Duodenal mucosa (tissue), 2 donors: ENCODE data around the gene PRDM11.
A peak's percentile ranks its signal among the peaks of the same experiment; 100 is the strongest.

ENCODE experiments used
- H3K27ac ChIP-seq: one replicate; pipeline ENCODE4 v1.7.0; 2013; ENCODE audit warnings: low read depth, low read length
- H3K27me3 ChIP-seq, 2 donors: one replicate each; pipeline ENCODE4 v1.7.0; 2013; ENCODE audit warnings: low read length in 2 of 2, control low read depth in 1 of 2; ENCODE audit not compliant: insufficient read depth in 2 of 2, control insufficient read depth in 1 of 2
- H3K36me3 ChIP-seq, 2 donors: one replicate each; pipeline ENCODE4 v1.7.0; 2013; ENCODE audit warnings: low read length in 2 of 2, control low read depth in 1 of 2; ENCODE audit not compliant: insufficient read depth in 2 of 2, control insufficient read depth in 1 of 2
- H3K4me1 ChIP-seq, 2 donors: one replicate each; pipeline ENCODE4 v1.7.0; 2013; ENCODE audit warnings: low read length in 2 of 2, control low read depth in 1 of 2; ENCODE audit not compliant: insufficient read depth in 2 of 2, control insufficient read depth in 1 of 2
- H3K4me3 ChIP-seq, 2 donors: one replicate each; pipeline ENCODE4 v1.7.0; 2013; ENCODE audit warnings: low read length in 2 of 2, low read depth in 1 of 2
- H3K9ac ChIP-seq, 2 donors: one replicate each; pipeline ENCODE4 v1.7.0; 2013; ENCODE audit warnings: low read length in 2 of 2, low read depth in 1 of 2
- H3K9me3 ChIP-seq, 2 donors: one replicate each; pipeline ENCODE4 v1.7.0; 2013; ENCODE audit warnings: low read length in 2 of 2, control low read depth in 1 of 2; ENCODE audit not compliant: control insufficient read depth in 1 of 2

The PRDM11 gene

DNA sequence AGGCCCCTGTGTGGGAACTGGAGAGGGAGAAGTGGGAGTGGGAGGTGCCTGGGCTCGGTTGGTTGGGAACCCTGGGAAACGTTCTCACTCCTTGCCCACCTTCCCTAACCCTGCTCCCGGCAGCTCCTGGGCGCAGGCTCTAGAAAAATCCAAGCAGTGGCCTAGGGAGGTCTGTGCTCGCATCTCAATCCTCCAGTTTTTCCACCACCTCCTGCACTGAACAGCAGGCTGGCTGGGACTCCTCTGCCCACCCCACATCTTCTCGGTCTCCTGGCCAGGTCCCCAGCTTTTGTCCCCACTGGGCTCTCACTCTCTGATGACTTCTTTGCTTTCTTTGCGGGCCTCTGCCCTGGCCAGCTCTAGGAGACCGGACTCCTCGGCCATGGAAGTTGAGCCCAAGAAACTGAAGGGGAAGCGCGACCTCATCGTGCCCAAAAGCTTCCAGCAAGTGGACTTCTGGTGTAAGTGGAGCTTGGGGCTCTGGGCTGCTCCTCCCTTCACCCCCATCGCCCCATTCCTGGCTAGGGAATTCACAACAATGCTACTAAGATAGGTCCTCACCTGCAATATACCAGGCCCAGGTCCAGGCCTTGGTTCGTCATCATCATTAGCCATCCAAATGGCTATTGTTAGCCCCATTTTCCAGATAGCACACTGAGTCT is 35.6 kb downstream of the PRDM11 start:
- Histone ChIP-seq H3K36me3 (peaks cover 0 to 20% of the 10 kb centered on the region in 2 donors), H3K9ac (peak overlapping the region in 1 of 2 donors; percentile 65), H3K4me3 (no peak overlapping the region), H3K27me3 (no peaks in the 10 kb centered on the region), H3K4me1 (peaks cover 13 to 14% of the 10 kb centered on the region in 2 donors), H3K27ac (no peak overlapping the region), H3K9me3 (no peaks in the 10 kb centered on the region)

GRCh38 chr11:45182902-45183301 is 36.5 kb downstream of the PRDM11 start:
- H3K27ac ChIP-seq = no peak overlapping the region
- H3K4me1 ChIP-seq = peaks cover 13 to 14% of the 10 kb centered on the region in 2 donors
- no peak overlapping the region for H3K9ac ChIP-seq
- H3K27me3 ChIP-seq = no peaks in the 10 kb centered on the region
- H3K36me3 ChIP-seq = peaks cover 2 to 22% of the 10 kb centered on the region in 2 donors
- H3K4me3 ChIP-seq = no peak overlapping the region
- no peaks in the 10 kb centered on the region for H3K9me3 ChIP-seq

DNA sequence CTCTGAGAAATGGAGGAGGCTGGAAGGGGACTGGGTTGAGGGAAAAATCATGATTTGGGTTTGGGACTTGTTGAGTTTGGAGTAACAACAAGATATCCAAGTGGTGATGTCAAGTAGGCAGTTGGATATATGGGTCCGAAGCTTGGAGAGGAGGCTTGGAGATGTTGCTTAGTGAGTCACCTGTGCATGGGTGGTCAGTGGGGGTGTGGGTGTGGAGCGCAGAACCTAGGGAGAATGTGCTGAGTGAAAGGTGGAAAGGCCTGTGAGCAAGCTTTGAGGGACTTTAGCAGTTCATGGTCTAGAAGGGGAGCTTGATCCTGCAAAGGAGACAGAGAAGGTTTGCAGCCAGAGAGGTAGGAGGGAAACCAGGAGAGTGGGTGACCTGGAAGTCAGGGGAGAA is 38.2 kb downstream of the PRDM11 start:
- H3K9me3 ChIP-seq = no peaks in the 10 kb centered on the region
- H3K4me1 ChIP-seq = peaks cover 7 to 11% of the 10 kb centered on the region in 2 donors
- H3K36me3 ChIP-seq = peaks cover 7 to 32% of the 10 kb centered on the region in 2 donors
- no peaks in the 10 kb centered on the region for H3K27me3 ChIP-seq
- H3K27ac ChIP-seq = no peak overlapping the region
- H3K9ac ChIP-seq = no peak overlapping the region
- H3K4me3 ChIP-seq = no peak overlapping the region

- Histone ChIP-seq H3K27ac (no peak overlapping the region), H3K9ac (no peak overlapping the region), H3K4me1 (peaks cover 5 to 6% of the 10 kb centered on the region in 2 donors), H3K4me3 (no peak overlapping the region), H3K27me3 (no peaks in the 10 kb centered on the region), H3K36me3 (peaks cover 7 to 33% of the 10 kb centered on the region in 2 donors), H3K9me3 (no peaks in the 10 kb centered on the region)
Measured at GRCh38 chr11:45185228-45185729, 38.8 kb downstream of the PRDM11 start.

DNA sequence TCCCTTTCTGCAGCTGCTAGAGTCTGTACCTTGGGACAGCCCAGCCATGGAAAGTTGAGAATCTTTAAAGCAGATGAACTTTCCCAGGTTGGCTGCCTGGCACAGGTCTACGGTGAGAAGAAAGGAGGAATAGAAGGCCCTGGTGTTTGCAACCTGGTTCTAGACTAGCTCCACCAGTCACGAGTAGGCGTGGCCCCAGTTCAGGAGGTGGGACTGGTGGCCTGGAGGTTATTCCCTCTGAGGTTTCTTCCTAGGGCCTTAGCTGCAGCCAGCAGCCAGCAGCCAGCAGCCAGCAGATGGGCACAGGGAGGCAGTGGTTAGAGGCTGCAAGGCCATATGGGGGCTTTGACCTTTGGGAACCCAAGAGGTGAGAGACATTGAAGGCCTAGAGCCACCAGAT is 40.9 kb downstream of the PRDM11 start:
- H3K36me3 ChIP-seq = peaks cover 11 to 33% of the 10 kb centered on the region in 2 donors
- no peaks in the 10 kb centered on the region for H3K9me3 ChIP-seq
- no peaks in the 10 kb centered on the region for H3K4me1 ChIP-seq
- H3K27me3 ChIP-seq = no peaks in the 10 kb centered on the region
- no peak overlapping the region for H3K9ac ChIP-seq
- no peak overlapping the region for H3K4me3 ChIP-seq
- no peak overlapping the region for H3K27ac ChIP-seq

DNA sequence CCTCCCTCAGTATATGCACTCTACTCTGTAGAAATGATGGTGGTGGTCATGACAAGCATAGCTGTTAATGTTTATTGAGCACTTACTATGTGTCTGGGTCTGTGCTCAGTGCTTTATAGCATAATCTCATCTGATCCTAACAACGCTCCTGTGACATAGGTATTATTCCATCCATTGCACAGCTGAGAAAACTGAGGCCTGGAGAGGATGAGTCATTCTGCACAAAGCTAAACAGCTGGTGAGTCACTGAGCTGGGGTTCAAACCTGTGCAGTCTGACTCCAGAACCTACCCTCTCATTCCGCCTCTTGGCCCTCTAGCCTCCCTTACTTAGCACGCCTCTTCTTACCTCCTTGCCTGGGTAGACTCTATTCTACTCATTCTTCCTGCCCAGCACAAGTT is 41.7 kb downstream of the PRDM11 start:
- Histone ChIP-seq H3K9ac (no peak overlapping the region), H3K27ac (no peak overlapping the region), H3K36me3 (peaks cover 11 to 33% of the 10 kb centered on the region in 2 donors), H3K27me3 (no peaks in the 10 kb centered on the region), H3K4me3 (no peak overlapping the region), H3K9me3 (no peaks in the 10 kb centered on the region), H3K4me1 (no peaks in the 10 kb centered on the region)

DNA sequence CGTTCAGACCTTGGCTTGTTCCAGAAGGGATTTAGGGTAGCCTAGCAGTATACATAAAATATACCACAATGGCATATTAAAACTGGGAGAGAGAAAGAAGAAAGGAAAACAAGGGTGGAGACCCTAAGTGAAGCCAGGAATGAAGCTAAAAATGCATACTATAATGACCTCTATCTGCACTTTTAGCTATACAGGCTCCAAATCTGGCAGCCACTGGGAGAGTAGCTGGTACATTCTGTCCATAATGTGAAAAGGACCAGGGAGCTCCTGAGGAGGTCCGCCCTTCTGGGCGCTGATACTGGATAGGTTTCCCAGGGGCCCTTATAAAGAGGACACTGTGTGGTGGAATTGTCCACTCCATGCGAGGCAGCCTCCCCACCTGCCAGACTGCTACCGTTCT is 42.8 kb downstream of the PRDM11 start:
- no peaks in the 10 kb centered on the region for H3K27me3 ChIP-seq
- no peaks in the 10 kb centered on the region for H3K4me1 ChIP-seq
- no peaks in the 10 kb centered on the region for H3K9me3 ChIP-seq
- H3K9ac ChIP-seq = no peak overlapping the region
- H3K36me3 ChIP-seq = peaks cover 11 to 23% of the 10 kb centered on the region in 2 donors
- H3K27ac ChIP-seq = no peak overlapping the region
- H3K4me3 ChIP-seq = no peak overlapping the region

DNA sequence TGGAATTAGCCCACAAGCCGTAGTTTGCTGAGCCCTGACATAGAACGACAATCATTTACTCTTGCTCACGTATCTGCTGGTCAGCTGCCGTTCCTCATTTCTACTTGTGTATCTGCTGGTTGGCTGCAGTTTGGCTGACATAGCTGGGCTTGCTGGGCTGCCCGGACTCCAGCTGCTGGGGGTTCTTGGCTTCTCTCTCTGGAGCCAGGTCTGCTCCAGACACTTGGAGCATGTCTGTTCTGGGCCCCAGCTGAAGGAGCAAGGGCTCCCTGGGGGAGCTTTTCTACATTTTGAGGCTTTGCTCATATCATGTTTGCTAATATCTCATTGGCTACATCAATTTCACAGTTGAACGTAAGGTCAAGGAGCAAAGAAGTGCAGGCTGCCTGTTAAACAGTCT is 47.3 kb downstream of the PRDM11 start:
- Histone ChIP-seq H3K27ac (no peak overlapping the region), H3K27me3 (no peaks in the 10 kb centered on the region), H3K36me3 (peaks cover 4 to 6% of the 10 kb centered on the region in 2 donors), H3K9me3 (no peaks in the 10 kb centered on the region), H3K4me3 (no peak overlapping the region), H3K4me1 (no peaks in the 10 kb centered on the region), H3K9ac (no peak overlapping the region)

DNA sequence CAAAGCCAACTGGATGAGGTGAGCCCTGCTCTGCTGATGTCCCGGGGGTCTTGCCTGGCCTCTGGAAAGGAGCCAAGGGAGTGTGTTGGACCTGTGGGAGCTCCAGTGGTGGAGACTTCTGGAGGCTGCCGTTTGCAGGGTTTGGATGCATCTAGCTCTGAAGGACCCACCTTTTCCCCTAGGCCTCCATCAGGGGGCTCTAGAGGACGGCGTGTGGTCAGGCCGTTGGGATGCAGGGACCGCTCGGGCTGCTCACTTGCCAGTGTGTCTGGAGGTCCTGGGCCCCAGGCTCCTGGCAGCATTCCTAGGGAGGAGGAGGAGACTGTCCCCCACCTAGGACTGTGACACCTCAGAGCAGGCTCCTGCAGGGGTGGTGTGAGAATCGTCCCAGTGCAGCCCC is 58.3 kb downstream of the PRDM11 start:
- Histone ChIP-seq H3K9me3 (no peaks in the 10 kb centered on the region), H3K36me3 (peaks cover 4 to 15% of the 10 kb centered on the region in 2 donors), H3K4me3 (no peak overlapping the region), H3K9ac (no peak overlapping the region), H3K4me1 (no peaks in the 10 kb centered on the region), H3K27me3 (no peaks in the 10 kb centered on the region), H3K27ac (no peak overlapping the region)

GRCh38 chr11:45205978-45206377 is 59.5 kb downstream of the PRDM11 start:
- peaks cover 4 to 15% of the 10 kb centered on the region in 2 donors for H3K36me3 ChIP-seq
- H3K9me3 ChIP-seq = no peaks in the 10 kb centered on the region
- no peaks in the 10 kb centered on the region for H3K27me3 ChIP-seq
- no peak overlapping the region for H3K4me3 ChIP-seq
- no peak overlapping the region for H3K27ac ChIP-seq
- no peak overlapping the region for H3K9ac ChIP-seq
- H3K4me1 ChIP-seq = no peaks in the 10 kb centered on the region
